Endometrial microvascular endothelial cells (primary cell): ENCODE measurements around the gene VAV3. TPM values are rescaled to one million over a fixed set of nuclear protein-coding genes. Genes with fewer than 3 reads are reported as not detected.

ENCODE experiments used
- in situ Hi-C: cut with HindIII; loops from 2 replicates; pipeline ENCODE4 v1.10.0; 2017; ENCODE audit warnings: low sequenced_read_pairs, low pct_unique_long_range_greater_than_20kb; ENCODE audit errors: inconsistent ontology term
- total RNA-seq: library from RNA; depleted of rRNA; stranded (reverse); fragments of >200 nt; gene quantifications from one replicate; pipeline ENCODE4 v1.2.3, GENCODE V29; 2015; ENCODE audit errors: inconsistent ontology term

Gene VAV3
- total RNA-seq, 1 donor from 2014 or later = 1.1 TPM

DNA sequence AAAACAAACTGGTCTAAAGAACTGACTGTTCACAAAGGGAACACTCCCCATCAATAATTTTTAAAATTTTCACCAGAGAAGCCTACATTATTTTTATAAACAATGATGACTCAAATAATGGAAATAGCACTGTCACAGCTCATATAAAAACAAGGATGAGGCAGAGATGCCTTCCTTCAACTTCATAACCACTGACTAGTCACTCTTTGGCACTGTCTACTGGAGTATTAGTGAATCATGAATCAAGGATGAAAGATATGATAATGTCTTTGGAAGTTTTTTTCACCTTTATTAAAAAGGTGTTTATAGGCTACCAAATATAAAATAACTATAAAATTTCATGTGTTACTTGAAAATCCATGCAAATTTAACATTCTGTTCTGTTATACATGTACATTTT is 316.9 kb downstream of the VAV3 start:
- in situ Hi-C loops = no loop called here

DNA sequence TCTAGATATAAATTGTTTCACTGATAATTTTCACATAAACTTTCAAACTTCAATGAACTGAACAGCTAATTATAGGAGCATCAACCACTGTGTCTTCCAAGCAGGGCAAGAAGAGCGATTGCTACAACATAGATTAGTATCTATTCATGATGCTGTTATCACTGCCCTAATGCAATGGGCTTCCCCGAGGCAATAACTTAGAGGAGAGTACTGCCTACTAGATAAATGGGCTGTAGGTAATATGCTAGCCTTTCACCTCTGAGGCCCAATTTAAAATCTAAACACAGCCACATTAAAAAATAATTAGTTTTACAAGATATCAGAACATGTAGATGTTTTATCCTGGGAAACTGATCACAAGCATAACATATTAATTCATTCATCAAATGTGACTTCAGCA is 318.0 kb downstream of the VAV3 start:
- in situ Hi-C loops = no loop called here

DNA sequence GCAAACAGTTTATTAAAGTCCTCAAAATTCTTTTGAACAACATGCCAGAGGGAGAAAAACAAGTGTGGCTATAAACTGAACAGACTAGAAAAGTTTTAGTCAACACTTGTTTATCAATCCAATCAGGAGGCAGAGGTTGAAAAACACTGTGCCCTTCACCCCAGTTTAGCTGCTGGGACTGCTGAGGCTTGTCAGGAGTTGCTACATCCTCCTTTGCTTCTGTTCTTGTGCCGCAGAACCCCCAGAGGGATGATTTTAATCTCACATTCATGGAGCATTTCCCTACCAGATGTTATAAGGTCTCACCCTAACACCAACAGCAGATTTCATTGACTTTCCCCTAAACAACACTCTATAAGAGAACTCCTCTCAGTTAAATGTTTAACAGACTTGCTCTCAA is 321.2 kb downstream of the VAV3 start:
- in situ Hi-C loops = no loop called here

DNA sequence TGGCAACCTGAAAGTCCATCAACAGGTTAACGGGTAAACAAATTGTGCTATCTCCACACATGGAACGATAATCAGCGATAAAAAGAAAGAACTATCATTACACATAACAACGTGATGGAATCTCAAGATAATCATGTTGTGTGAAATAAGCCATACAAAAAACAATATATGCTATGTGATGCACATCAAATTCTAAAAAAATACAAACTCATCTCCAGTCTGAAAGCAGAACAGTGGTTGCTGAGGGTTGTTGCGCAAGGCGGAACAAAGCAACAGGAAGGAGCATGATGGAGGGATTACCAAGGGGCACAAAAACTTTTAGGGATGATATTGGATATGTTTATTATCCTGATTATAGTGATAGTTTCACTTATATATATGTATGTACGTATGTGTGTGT is 324.8 kb downstream of the VAV3 start:
- in situ Hi-C loops = no loop called here

GRCh38 chr1:107637101-107637500 is 327.9 kb downstream of the VAV3 start:
- in situ Hi-C loops = no loop called here

- in situ Hi-C loops = no loop called here
These were observed 331.4 kb downstream of the VAV3 start for GRCh38 chr1:107633596-107633995.

- in situ Hi-C loops = no loop called here
These were observed 338.7 kb downstream of the VAV3 start for GRCh38 chr1:107626073-107626796.

- in situ Hi-C loops = no loop called here
These were observed 339.5 kb downstream of the VAV3 start for GRCh38 chr1:107625405-107626029.

GRCh38 chr1:107623431-107623830 is 341.5 kb downstream of the VAV3 start:
- in situ Hi-C loops = no loop called here

DNA sequence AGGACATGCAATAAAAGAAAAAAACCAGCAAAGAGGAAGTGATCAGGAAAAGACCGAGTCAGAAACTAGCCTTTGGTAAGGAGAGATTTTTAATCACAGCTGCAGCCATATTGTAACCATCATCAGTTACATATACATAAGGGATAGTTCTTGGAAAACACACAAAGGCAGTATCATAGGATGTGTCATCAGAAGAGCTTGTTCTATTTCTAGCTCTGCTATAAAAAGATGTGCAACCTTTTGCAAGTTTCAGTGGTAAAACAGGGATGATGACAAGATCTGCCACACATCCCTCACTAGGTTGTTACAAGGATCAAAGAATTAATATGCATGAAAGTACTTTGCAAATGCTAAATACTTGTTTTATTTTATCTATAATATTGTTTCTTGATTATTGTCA is 342.0 kb downstream of the VAV3 start:
- in situ Hi-C loops = no loop called here

GRCh38 chr1:107622535-107622934 is 342.4 kb downstream of the VAV3 start:
- in situ Hi-C loops = no loop called here

DNA sequence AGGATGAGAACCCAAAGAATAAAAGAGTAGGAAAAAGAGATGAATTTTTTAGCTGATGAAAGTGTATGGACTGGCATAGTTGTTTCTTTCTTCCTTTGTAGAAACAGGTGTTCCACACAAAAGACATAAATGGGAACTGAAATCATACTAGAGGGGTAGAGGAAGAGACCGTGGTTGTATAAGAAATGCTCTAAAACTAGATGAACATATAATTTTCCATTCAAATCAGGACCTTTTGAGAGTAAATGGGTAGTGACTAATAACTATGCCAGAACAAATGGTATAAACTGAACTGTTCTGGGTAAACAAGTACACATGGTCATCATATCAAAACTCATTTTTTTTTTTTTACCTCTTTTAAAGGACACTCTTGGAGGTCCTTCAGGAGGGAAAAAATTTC is 344.2 kb downstream of the VAV3 start:
- in situ Hi-C loops = no loop called here

- in situ Hi-C loops = no loop called here
These were observed 346.4 kb downstream of the VAV3 start for GRCh38 chr1:107618539-107618938.

GRCh38 chr1:107617921-107618320 is 347.1 kb downstream of the VAV3 start:
- in situ Hi-C loops = no loop called here

- in situ Hi-C loops = no loop called here
These were observed 347.5 kb downstream of the VAV3 start for GRCh38 chr1:107617456-107617855.

- in situ Hi-C loops = no loop called here
These were observed 355.2 kb downstream of the VAV3 start for GRCh38 chr1:107609808-107610207.

- in situ Hi-C loops = no loop called here
These were observed 360.2 kb downstream of the VAV3 start for GRCh38 chr1:107604825-107605224.

DNA sequence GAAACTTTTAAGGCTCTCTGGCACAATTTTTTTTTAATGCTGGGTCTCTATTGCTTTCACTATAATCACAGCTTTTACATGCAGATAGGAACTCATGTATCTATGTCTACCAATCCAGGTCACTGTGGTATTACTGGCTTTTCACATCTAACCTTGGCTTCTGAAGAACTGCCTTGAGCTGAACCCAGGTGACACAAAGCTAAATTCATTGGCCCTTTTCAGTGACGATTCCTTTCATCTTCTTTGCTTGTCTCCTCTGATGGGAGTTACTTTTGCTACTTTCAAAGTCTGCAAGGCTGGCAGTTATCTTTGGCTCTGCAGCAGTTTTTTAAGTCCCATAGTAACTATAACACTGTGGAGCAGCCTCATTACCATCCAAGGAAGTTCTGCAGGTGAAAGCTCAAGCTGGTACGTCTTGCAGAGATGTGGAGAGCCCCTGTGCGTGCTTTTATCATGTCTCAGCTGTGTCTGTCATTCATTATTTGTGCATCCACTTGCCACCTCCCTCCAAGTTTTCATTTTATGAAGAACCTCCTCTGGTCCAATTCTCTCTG is 364.3 kb downstream of the VAV3 start:
- in situ Hi-C loops = no loop called here

- in situ Hi-C loops = no loop called here
These were observed 365.8 kb downstream of the VAV3 start for GRCh38 chr1:107599220-107599619.

DNA sequence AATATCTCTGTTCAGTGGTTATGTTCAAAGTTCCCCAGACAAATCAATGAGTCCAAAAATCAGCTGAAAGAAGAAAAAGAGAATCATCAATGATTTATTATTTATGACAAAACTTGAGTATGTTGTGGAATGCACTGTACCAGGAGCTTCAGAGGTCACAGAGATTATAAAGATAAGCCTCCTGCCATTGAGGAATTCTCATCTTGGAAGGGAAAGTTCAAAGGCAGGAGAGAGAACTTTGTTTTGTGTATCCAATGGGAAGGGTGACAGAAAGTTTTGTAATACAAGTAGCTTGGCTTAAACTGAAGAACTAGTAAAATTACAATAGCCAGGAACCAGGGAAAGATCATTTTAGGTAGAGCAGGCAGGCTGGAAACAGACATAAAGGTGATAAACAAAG is 367.7 kb downstream of the VAV3 start:
- in situ Hi-C loops = no loop called here
